ENCODE data around the gene IRF2BP2.

GRCh38 chr1:234578735-234579134 is 31.2 kb downstream of the IRF2BP2 start:
- TF ChIP-seq, protein P1, sequence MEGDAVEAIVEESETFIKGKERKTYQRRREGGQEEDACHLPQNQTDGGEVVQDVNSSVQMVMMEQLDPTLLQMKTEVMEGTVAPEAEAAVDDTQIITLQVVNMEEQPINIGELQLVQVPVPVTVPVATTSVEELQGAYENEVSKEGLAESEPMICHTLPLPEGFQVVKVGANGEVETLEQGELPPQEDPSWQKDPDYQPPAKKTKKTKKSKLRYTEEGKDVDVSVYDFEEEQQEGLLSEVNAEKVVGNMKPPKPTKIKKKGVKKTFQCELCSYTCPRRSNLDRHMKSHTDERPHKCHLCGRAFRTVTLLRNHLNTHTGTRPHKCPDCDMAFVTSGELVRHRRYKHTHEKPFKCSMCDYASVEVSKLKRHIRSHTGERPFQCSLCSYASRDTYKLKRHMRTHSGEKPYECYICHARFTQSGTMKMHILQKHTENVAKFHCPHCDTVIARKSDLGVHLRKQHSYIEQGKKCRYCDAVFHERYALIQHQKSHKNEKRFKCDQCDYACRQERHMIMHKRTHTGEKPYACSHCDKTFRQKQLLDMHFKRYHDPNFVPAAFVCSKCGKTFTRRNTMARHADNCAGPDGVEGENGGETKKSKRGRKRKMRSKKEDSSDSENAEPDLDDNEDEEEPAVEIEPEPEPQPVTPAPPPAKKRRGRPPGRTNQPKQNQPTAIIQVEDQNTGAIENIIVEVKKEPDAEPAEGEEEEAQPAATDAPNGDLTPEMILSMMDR (IDR thresholded peaks at IDR 0.05), result no peak
- no peak for TF ChIP-seq ZFX (IDR thresholded peaks at IDR 0.05; ENCODE audit: borderline replicate concordance)
